ENCODE results near the gene MAP3K9.

GRCh38 chr14:70704960-70705359, 104.4 kb downstream of the MAP3K9 start:
- TF ChIP-seq EP300 (IDR thresholded peaks at IDR 0.05) = no peak
- TF ChIP-seq CTCF (IDR thresholded peaks at IDR 0.05) = no peak

Data from suprapubic skin (tissue), 3 donors.